ENCODE results near the gene RASGRP3.

Gene RASGRP3

GRCh38 chr2:33550206-33550605, 73.8 kb downstream of the RASGRP3 start:
- no peaks in the 10 kb centered on the region for H4K20me1 ChIP-seq (ENCODE audit: insufficient read depth, low read length)

GRCh38 chr2:33552758-33553461, 76.5 kb downstream of the RASGRP3 start:
- no peak overlapping the region for H3K4me2 ChIP-seq (ENCODE audit: low read depth, low read length)
- H4K20me1 ChIP-seq (ENCODE audit: insufficient read depth, low read length): no peaks in the 10 kb centered on the region
- H3K27ac ChIP-seq (ENCODE audit: low read length): no peak overlapping the region
- H3K4me3 ChIP-seq (ENCODE audit: low read length): no peak overlapping the region
- no peaks in the 10 kb centered on the region for H3K9me2 ChIP-seq (replicated peaks; ENCODE audit: insufficient read depth, low read length)
- no peak overlapping the region for H2AFZ ChIP-seq (ENCODE audit: low read length)
- no peak for TF ChIP-seq CTCF (IDR thresholded peaks at IDR 0.05; ENCODE audit: low read length)
- TF ChIP-seq EZH2 (optimal IDR thresholded peaks at IDR 0.05; ENCODE audit: low read depth, low read length): no peak
- no peak for TF ChIP-seq EZH2phosphoT487 (IDR thresholded peaks at IDR 0.05; ENCODE audit: low read length)
- H3K36me3 ChIP-seq (replicated peaks; ENCODE audit: insufficient read depth, low read length): no peaks in the 10 kb centered on the region; the same call in 1 of the 2 replicates
- no peaks in the 10 kb centered on the region for H3K4me1 ChIP-seq (ENCODE audit: low read length)
- H3K27me3 ChIP-seq (replicated peaks; ENCODE audit: insufficient read depth, low read length): no peaks in the 10 kb centered on the region
- H3K79me2 ChIP-seq (ENCODE audit: low read length): no peaks in the 10 kb centered on the region
- no peaks in the 10 kb centered on the region for H3K9me3 ChIP-seq (replicated peaks; ENCODE audit: insufficient read depth, low read length)
- no peak overlapping the region for H3K9ac ChIP-seq (ENCODE audit: low read length)
- H3F3A ChIP-seq (ENCODE audit: insufficient read depth, low read length): no peaks in the 10 kb centered on the region
- DNase-seq: no peak

More at GRCh38 chr2:33550206-33550605, 73.8 kb downstream of the RASGRP3 start:
- DNase-seq: no peak
- H3K9ac ChIP-seq (ENCODE audit: low read length): no peak overlapping the region
- H2AFZ ChIP-seq (ENCODE audit: low read length): no peak overlapping the region
- TF ChIP-seq EZH2phosphoT487 (IDR thresholded peaks at IDR 0.05; ENCODE audit: low read length): no peak
- no peak for TF ChIP-seq EZH2 (optimal IDR thresholded peaks at IDR 0.05; ENCODE audit: low read depth, low read length)
- TF ChIP-seq CTCF (IDR thresholded peaks at IDR 0.05; ENCODE audit: low read length): no peak
- H3K4me1 ChIP-seq (ENCODE audit: low read length): no peaks in the 10 kb centered on the region
- H3K36me3 ChIP-seq (replicated peaks; ENCODE audit: insufficient read depth, low read length): 0 out of 2 replicates have a peak, but pooled peaks cover 3% of the 10 kb centered on the region
- no peaks in the 10 kb centered on the region for H3K9me2 ChIP-seq (replicated peaks; ENCODE audit: insufficient read depth, low read length)
- H3K4me3 ChIP-seq (ENCODE audit: low read length): no peak overlapping the region
- H3K27me3 ChIP-seq (replicated peaks; ENCODE audit: insufficient read depth, low read length): no peaks in the 10 kb centered on the region
- no peaks in the 10 kb centered on the region for H3K79me2 ChIP-seq (ENCODE audit: low read length)
- no peak overlapping the region for H3K4me2 ChIP-seq (ENCODE audit: low read depth, low read length)
- H3F3A ChIP-seq (ENCODE audit: insufficient read depth, low read length): no peaks in the 10 kb centered on the region
- H3K9me3 ChIP-seq (replicated peaks; ENCODE audit: insufficient read depth, low read length): no peaks in the 10 kb centered on the region
- H3K27ac ChIP-seq (ENCODE audit: low read length): no peak overlapping the region

- no peaks in the 10 kb centered on the region for H3K4me1 ChIP-seq (ENCODE audit: low read length)
- H3K4me2 ChIP-seq (ENCODE audit: low read depth, low read length): no peak overlapping the region
- no peak overlapping the region for H3K4me3 ChIP-seq (ENCODE audit: low read length)
- H3K9ac ChIP-seq (ENCODE audit: low read length): no peak overlapping the region
- H3F3A ChIP-seq (ENCODE audit: insufficient read depth, low read length): no peaks in the 10 kb centered on the region
- no peak for DNase-seq
- TF ChIP-seq EZH2 (optimal IDR thresholded peaks at IDR 0.05; ENCODE audit: low read depth, low read length) (no peak), CTCF (IDR thresholded peaks at IDR 0.05; ENCODE audit: low read length) (no peak), EZH2phosphoT487 (IDR thresholded peaks at IDR 0.05; ENCODE audit: low read length) (no peak)
- no peaks in the 10 kb centered on the region for H4K20me1 ChIP-seq (ENCODE audit: insufficient read depth, low read length)
- no peak overlapping the region for H2AFZ ChIP-seq (ENCODE audit: low read length)
- H3K9me2 ChIP-seq (replicated peaks; ENCODE audit: insufficient read depth, low read length): no peaks in the 10 kb centered on the region
- no peaks in the 10 kb centered on the region for H3K27me3 ChIP-seq (replicated peaks; ENCODE audit: insufficient read depth, low read length)
- no peaks in the 10 kb centered on the region for H3K79me2 ChIP-seq (ENCODE audit: low read length)
- no peak overlapping the region for H3K27ac ChIP-seq (ENCODE audit: low read length)
- no peaks in the 10 kb centered on the region for H3K9me3 ChIP-seq (replicated peaks; ENCODE audit: insufficient read depth, low read length)
- H3K36me3 ChIP-seq (replicated peaks; ENCODE audit: insufficient read depth, low read length): no peaks in the 10 kb centered on the region; the same call in 1 of the 2 replicates
These were observed 79.2 kb downstream of the RASGRP3 start for GRCh38 chr2:33555681-33556080.
